Fibroblast of lung (primary cell): ENCODE measurements around the gene GTPBP2.

ENCODE experiments used
- CTCF ChIP-seq, 2 donors: IDR thresholded peaks in 1 of 2; conservative IDR thresholded peaks in 1 of 2; 1 replicate in 1 of 2; 2 replicates in 1 of 2; pipeline ENCODE4 v1.5.1; 2011 to 2012; ENCODE audit warnings: low read length in 2 of 2, control low read depth in 1 of 2, inconsistent platforms in 1 of 2, low read depth in 1 of 2, mild to moderate bottlenecking in 1 of 2
- EZH2 ChIP-seq: IDR thresholded peaks from 2 replicates; pipeline ENCODE4 v1.5.1; 2012; ENCODE audit warnings: low read length, control low read depth, mild to moderate bottlenecking; ENCODE audit errors: missing control alignments

GRCh38 chr6:43614396-43614730 is 14.7 kb downstream of the GTPBP2 start:
- TF ChIP-seq CTCF (conservative IDR thresholded peaks at IDR 0.05 in 1 of 2, IDR thresholded peaks at IDR 0.05 in 1 of 2; ENCODE audit: low read depth in 1 of 2, low read length in 2 of 2) (no peak), EZH2 (no peak)
